GM12878 (cell line): Measurements from ENCODE around the gene CFAP299. TPM values are rescaled to one million over a fixed set of nuclear protein-coding genes. Genes with fewer than 3 reads are reported as not detected.

Experiments used
- ATAC-seq: fragments of 200-7000 bp; cut with Tn5 transposase; 3 replicates; pipeline ENCODE4 v1.9.1; 2020; ENCODE audit warnings: mild to moderate bottlenecking, moderate library complexity
- BruUV-seq: library from RNA; stranded (reverse); fragments of 400-500 nt; replicated peaks from 2 replicates; lab custom pipeline; 2021; lab: Mats Ljungman, UMichigan
- CTCF ChIA-PET: fragments of 300-600 bp; sonication (Branson Sonifier 250); formaldehyde crosslinking; extraction: SDS; loops from one replicate; lab custom pipeline; 2021; ENCODE audit warnings: inconsistent platforms; lab: Yijun Ruan, JAX
- POLR2A ChIA-PET: fragments of 350-600 bp; formaldehyde crosslinking; extraction: SDS; loops from one replicate; lab custom pipeline; 2021; ENCODE audit warnings: inconsistent platforms; lab: Charles Lee
- RAD21 ChIA-PET: fragments of 300-600 bp; sonication (Branson Sonifier 250); formaldehyde crosslinking; loops from one replicate; lab custom pipeline; 2023; ENCODE audit warnings: antibody characterized with exemption; ENCODE audit not compliant: unreplicated experiment; lab: Charles Lee
- SMC1A ChIA-PET: fragments of 300-600 bp; sonication (Branson Sonifier 250); formaldehyde crosslinking; loops from one replicate; lab custom pipeline; 2023; ENCODE audit not compliant: unreplicated experiment, uncharacterized antibody; lab: Charles Lee
- DNase-seq: peaks from one replicate; pipeline ENCODE4 v3.0.0-alpha.2; 2011; ENCODE audit warnings: low read depth, low spot score
- FAIRE-seq: peaks from 3 replicates; lab custom pipeline; 2011; peaks lifted over from hg19 to GRCh38; lab: Jason Lieb, UNC
- H2AFZ ChIP-seq: 2 replicates; pipeline ENCODE4 v1.6.0; 2011; ENCODE audit warnings: low read depth, low read length, control low read depth; ENCODE audit not compliant: control insufficient read depth
- H3K27ac ChIP-seq: 2 replicates; pipeline ENCODE4 v1.5.1; 2011; ENCODE audit warnings: control low read depth; ENCODE audit not compliant: control insufficient read depth, insufficient read depth
- H3K27me3 ChIP-seq, 2 experiments: replicated peaks in 1 of 2; 2 replicates each; pipeline versions ENCODE4 v1.6.0 to v1.6.1; 2011; ENCODE audit warnings: low read length in 1 of 2; ENCODE audit not compliant: control insufficient read depth in 2 of 2, insufficient read depth in 2 of 2
- H3K36me3 ChIP-seq, 2 experiments: 2 replicates each; pipeline ENCODE4 v1.5.1; 2011; ENCODE audit warnings: low read length in 1 of 2; ENCODE audit not compliant: control insufficient read depth in 2 of 2, insufficient read depth in 2 of 2
- H3K4me1 ChIP-seq: 2 replicates; pipeline ENCODE4 v1.6.1; 2011; ENCODE audit warnings: mild to moderate bottlenecking, low read length, moderate library complexity, mixed read lengths; ENCODE audit not compliant: control insufficient read depth, insufficient read depth
- H3K4me2 ChIP-seq: 2 replicates; pipeline ENCODE4 v1.6.0; 2011; ENCODE audit warnings: control low read depth; ENCODE audit not compliant: control insufficient read depth, insufficient read depth
- H3K4me3 ChIP-seq: fragments of 200-600 bp; sonication (generic); 2 replicates; pipeline ENCODE4 v1.5.1; 2016
- H3K79me2 ChIP-seq: 2 replicates; pipeline ENCODE4 v1.6.0; 2011; ENCODE audit warnings: low read length; ENCODE audit not compliant: control insufficient read depth, insufficient read depth
- H3K9ac ChIP-seq: 2 replicates; pipeline ENCODE4 v1.8.0; 2011; ENCODE audit warnings: low read length, control low read depth, mixed read lengths; ENCODE audit not compliant: control insufficient read depth, insufficient read depth
- H3K9me3 ChIP-seq: replicated peaks from 3 replicates; pipeline ENCODE4 v1.5.1; 2011; ENCODE audit warnings: mild to moderate bottlenecking, low read length; ENCODE audit not compliant: control insufficient read depth, insufficient read depth
- H4K20me1 ChIP-seq: 2 replicates; pipeline ENCODE4 v1.6.0; 2011; ENCODE audit not compliant: control insufficient read depth, insufficient read depth
- FOXM1 ChIP-seq: IDR thresholded peaks from 2 replicates; pipeline ENCODE4 v1.6.1; 2012; ENCODE audit warnings: low read depth, mild to moderate bottlenecking, inconsistent platforms, low read length, moderate library complexity
- HCFC1 ChIP-seq: fragments of 150-350 bp; IDR thresholded peaks from 2 replicates; pipeline ENCODE4 v1.6.1; 2014; ENCODE audit warnings: low read length
- KDM1A ChIP-seq: fragments of 200-600 bp; sonication (generic); IDR thresholded peaks from 2 replicates; pipeline ENCODE4 v1.6.1; 2016; ENCODE audit warnings: borderline replicate concordance
- MYB ChIP-seq: fragments of 150-350 bp; IDR thresholded peaks from 2 replicates; pipeline ENCODE4 v1.6.1; 2014; ENCODE audit warnings: mild to moderate bottlenecking, low read depth, low read length, borderline replicate concordance
- NR2C2 ChIP-seq: IDR thresholded peaks from 2 replicates; pipeline ENCODE4 v1.6.1; 2011; ENCODE audit warnings: borderline replicate concordance, low read depth; ENCODE audit not compliant: control insufficient read depth, insufficient read length
- RELA ChIP-seq: fragments of 450-650 bp; IDR thresholded peaks from 2 replicates; pipeline ENCODE4 v1.8.0; 2014; ENCODE audit warnings: borderline replicate concordance; ENCODE audit not compliant: partially characterized antibody
- SMC3 ChIP-seq: IDR thresholded peaks from 2 replicates; pipeline ENCODE4 v1.6.1; 2011; ENCODE audit warnings: low read length, improper control_type of control experiment, borderline replicate concordance
- TCF7 ChIP-seq: IDR thresholded peaks from 2 replicates; pipeline ENCODE4 v1.6.1; 2014; ENCODE audit warnings: antibody characterized with exemption, borderline replicate concordance
- ZNF622 ChIP-seq: fragments of 450-650 bp; IDR thresholded peaks from 2 replicates; pipeline ENCODE4 v1.6.1; 2017; ENCODE audit warnings: mild to moderate bottlenecking, inconsistent platforms
- in situ Hi-C: fragments of 300-500 bp; cut with MboI; formaldehyde crosslinking; loops from 9 replicates; pipeline ENCODE4 v1.14.3; 2018; ENCODE audit warnings: mixed read lengths
- intact Hi-C: fragments of 100-400 bp; cut with micrococcal nuclease; formaldehyde crosslinking; loops from one replicate; pipeline ENCODE4 v1.14.2; 2022; ENCODE audit not compliant: unreplicated experiment
- polyA plus RNA-seq, 11 experiments: library from polyadenylated mRNA; depleted of rRNA in 4 of 11; unstranded in 6 of 11; stranded (reverse) in 5 of 11; fragments of >200 nt; fragmentation: Nextera tagmentation in 4 of 11; fragmentation: Illumina TruSeq in 1 of 11; extraction: Ambion mirVana in 4 of 11; extraction: Trizol in 1 of 11; gene quantifications; 1 replicate in 1 of 11; 2 replicates in 10 of 11; pipeline versions ENCODE4 v1.2.1 to v1.2.3, GENCODE V29; 2011 to 2016; ENCODE audit warnings: inconsistent platforms in 2 of 11, missing spikeins in 2 of 11, low read depth in 1 of 11
- total RNA-seq, 4 experiments: library from RNA; depleted of rRNA in 3 of 4; stranded (reverse); fragments of >200 nt in 3 of 4; fragmentation: Illumina TruSeq in 1 of 4; extraction: Trizol in 1 of 4; gene quantifications; 2 replicates each; pipeline versions ENCODE4 v1.2.1 to v1.2.3, GENCODE V29; 2013 to 2021
- TF ChIP-seq, protein P1 (sequence below): fragments of 450-650 bp; formaldehyde crosslinking; IDR thresholded peaks from 2 replicates; pipeline ENCODE4 v1.4.0; 2022; ENCODE audit warnings: mild to moderate bottlenecking, moderate library complexity
- TF ChIP-seq, protein P2 (sequence below): IDR thresholded peaks from 2 replicates; pipeline ENCODE4 v1.6.1; 2011; ENCODE audit warnings: borderline replicate concordance, low read depth, mild to moderate bottlenecking, moderate library complexity, low read length; ENCODE audit not compliant: insufficient read depth, poor library complexity, severe bottlenecking
- TF ChIP-seq, protein P3 (sequence below): fragments of 450-650 bp; IDR thresholded peaks from 2 replicates; pipeline ENCODE4 v1.6.1; 2018; ENCODE audit warnings: borderline replicate concordance, mild to moderate bottlenecking; ENCODE audit not compliant: partially characterized antibody
- TF ChIP-seq, protein P4 (sequence below), 3 experiments: IDR thresholded peaks in 2 of 3; conservative IDR thresholded peaks in 1 of 3; 2 replicates each; pipeline ENCODE4 v1.5.1; 2011; ENCODE audit warnings: low read depth in 3 of 3, low read length in 3 of 3, mild to moderate bottlenecking in 3 of 3, control low read depth in 2 of 3, moderate library complexity in 2 of 3, inconsistent platforms in 1 of 3, mixed read lengths in 1 of 3; ENCODE audit not compliant: control insufficient read depth in 2 of 3, insufficient read depth in 1 of 3; ENCODE audit errors: extremely low read depth in 1 of 3

Gene CFAP299
- total and polyA plus RNA-seq, 10 of the 15 experiments (the other 5 are each of a cell fraction or from before 2014, with no cell fraction given), result 0.06 to 0.34 TPM; not detected in 8

DNA sequence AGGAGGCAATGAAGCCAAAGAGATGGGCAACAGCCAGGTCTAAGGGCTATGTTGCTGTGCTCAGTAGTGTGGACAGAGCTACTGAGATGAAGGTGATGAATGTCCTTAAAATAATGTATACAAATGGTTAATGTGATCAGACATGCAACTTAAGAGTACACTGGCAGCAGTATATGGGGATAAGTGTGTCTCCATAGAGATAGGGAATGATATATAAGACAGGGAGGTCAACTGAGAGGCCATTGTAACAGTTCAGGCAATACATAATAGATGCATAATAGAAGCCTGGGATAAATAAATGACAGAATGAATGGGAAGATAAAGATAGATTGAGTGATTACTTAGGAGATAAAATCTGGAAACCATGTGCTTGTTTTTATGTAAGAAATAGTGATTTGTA lies 250.0 kb downstream of the CFAP299 start:
- no TSS peak for BruUV-seq
- H2AFZ ChIP-seq, result no peak overlapping the region
- H3K79me2 ChIP-seq, result no peaks in the 10 kb centered on the region
- no peak for ATAC-seq
- FAIRE-seq, result no peak
- SMC1A ChIA-PET, result no interaction called here
- no peaks in the 10 kb centered on the region for H3K4me1 ChIP-seq
- no peak overlapping the region for H3K9ac ChIP-seq
- RAD21 ChIA-PET, result no interaction called here
- no peaks in the 10 kb centered on the region for H4K20me1 ChIP-seq
- H3K36me3 ChIP-seq, result no peaks in the 10 kb centered on the region
- H3K27ac ChIP-seq, result no peak overlapping the region
- in situ Hi-C loops, result no loop called here
- POLR2A ChIA-PET, result no interaction called here
- H3K9me3 ChIP-seq, result no peaks in the 10 kb centered on the region
- H3K4me3 ChIP-seq, result no peak overlapping the region
- intact Hi-C loops, result no loop called here
- no peak for DNase-seq
- H3K4me2 ChIP-seq, result no peak overlapping the region
- CTCF ChIA-PET, result no interaction called here
- H3K27me3 ChIP-seq, result no peaks in the 10 kb centered on the region
- TF ChIP-seq SMC3, result no peak
- no peak for TF ChIP-seq FOXM1
- TF ChIP-seq, protein P1, sequence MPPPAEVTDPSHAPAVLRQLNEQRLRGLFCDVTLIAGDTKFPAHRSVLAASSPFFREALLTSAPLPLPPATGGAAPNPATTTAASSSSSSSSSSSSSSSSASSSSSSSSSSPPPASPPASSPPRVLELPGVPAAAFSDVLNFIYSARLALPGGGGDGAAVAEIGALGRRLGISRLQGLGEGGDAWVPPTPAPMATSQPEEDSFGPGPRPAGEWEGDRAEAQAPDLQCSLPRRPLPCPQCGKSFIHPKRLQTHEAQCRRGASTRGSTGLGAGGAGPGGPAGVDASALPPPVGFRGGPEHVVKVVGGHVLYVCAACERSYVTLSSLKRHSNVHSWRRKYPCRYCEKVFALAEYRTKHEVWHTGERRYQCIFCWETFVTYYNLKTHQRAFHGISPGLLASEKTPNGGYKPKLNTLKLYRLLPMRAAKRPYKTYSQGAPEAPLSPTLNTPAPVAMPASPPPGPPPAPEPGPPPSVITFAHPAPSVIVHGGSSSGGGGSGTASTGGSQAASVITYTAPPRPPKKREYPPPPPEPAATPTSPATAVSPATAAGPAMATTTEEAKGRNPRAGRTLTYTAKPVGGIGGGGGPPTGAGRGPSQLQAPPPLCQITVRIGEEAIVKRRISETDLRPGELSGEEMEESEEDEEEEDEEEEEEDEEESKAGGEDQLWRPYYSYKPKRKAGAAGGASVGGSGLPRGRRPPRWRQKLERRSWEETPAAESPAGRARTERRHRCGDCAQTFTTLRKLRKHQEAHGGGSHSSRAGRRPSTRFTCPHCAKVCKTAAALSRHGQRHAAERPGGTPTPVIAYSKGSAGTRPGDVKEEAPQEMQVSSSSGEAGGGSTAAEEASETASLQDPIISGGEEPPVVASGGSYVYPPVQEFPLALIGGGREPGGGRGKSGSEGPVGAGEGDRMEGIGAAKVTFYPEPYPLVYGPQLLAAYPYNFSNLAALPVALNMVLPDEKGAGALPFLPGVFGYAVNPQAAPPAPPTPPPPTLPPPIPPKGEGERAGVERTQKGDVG, result no peak
- TF ChIP-seq HCFC1, result no peak
- TF ChIP-seq, protein P2, sequence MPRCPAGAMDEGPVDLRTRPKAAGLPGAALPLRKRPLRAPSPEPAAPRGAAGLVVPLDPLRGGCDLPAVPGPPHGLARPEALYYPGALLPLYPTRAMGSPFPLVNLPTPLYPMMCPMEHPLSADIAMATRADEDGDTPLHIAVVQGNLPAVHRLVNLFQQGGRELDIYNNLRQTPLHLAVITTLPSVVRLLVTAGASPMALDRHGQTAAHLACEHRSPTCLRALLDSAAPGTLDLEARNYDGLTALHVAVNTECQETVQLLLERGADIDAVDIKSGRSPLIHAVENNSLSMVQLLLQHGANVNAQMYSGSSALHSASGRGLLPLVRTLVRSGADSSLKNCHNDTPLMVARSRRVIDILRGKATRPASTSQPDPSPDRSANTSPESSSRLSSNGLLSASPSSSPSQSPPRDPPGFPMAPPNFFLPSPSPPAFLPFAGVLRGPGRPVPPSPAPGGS, result no peak
- TF ChIP-seq KDM1A, result no peak
- TF ChIP-seq RELA, result no peak
- TF ChIP-seq, protein P3, sequence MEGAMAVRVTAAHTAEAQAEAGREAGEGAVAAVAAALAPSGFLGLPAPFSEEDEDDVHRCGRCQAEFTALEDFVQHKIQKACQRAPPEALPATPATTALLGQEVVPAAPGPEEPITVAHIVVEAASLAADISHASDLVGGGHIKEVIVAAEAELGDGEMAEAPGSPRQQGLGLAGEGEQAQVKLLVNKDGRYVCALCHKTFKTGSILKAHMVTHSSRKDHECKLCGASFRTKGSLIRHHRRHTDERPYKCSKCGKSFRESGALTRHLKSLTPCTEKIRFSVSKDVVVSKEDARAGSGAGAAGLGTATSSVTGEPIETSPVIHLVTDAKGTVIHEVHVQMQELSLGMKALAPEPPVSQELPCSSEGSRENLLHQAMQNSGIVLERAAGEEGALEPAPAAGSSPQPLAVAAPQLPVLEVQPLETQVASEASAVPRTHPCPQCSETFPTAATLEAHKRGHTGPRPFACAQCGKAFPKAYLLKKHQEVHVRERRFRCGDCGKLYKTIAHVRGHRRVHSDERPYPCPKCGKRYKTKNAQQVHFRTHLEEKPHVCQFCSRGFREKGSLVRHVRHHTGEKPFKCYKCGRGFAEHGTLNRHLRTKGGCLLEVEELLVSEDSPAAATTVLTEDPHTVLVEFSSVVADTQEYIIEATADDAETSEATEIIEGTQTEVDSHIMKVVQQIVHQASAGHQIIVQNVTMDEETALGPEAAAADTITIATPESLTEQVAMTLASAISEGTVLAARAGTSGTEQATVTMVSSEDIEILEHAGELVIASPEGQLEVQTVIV, result no peak
- no peak for TF ChIP-seq NR2C2
- no peak for TF ChIP-seq ZNF622
- no peak for TF ChIP-seq TCF7
- TF ChIP-seq MYB, result no peak
- TF ChIP-seq, protein P4, sequence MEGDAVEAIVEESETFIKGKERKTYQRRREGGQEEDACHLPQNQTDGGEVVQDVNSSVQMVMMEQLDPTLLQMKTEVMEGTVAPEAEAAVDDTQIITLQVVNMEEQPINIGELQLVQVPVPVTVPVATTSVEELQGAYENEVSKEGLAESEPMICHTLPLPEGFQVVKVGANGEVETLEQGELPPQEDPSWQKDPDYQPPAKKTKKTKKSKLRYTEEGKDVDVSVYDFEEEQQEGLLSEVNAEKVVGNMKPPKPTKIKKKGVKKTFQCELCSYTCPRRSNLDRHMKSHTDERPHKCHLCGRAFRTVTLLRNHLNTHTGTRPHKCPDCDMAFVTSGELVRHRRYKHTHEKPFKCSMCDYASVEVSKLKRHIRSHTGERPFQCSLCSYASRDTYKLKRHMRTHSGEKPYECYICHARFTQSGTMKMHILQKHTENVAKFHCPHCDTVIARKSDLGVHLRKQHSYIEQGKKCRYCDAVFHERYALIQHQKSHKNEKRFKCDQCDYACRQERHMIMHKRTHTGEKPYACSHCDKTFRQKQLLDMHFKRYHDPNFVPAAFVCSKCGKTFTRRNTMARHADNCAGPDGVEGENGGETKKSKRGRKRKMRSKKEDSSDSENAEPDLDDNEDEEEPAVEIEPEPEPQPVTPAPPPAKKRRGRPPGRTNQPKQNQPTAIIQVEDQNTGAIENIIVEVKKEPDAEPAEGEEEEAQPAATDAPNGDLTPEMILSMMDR (IDR thresholded peaks at IDR 0.05 in 2 of 3, conservative IDR thresholded peaks at IDR 0.05 in 1 of 3; ENCODE audit: control insufficient read depth in 2 of 3, extremely low read depth in 1 of 3, insufficient read depth in 1 of 3, low read depth in 3 of 3, low read length in 3 of 3), result no peak
